Upper lobe of right lung (tissue), 1 donor: ENCODE data around the gene DPM2. TPM values are rescaled to one million over a fixed set of nuclear protein-coding genes. Genes with fewer than 3 reads are reported as not detected.

ENCODE experiments used
- ATAC-seq: fragments of 200-7000 bp; cut with Tn5 transposase; one replicate; pipeline ENCODE4 v1.9.1; 2020; ENCODE audit warnings: mild to moderate bottlenecking, moderate library complexity
- DNase-seq: peaks from one replicate; pipeline ENCODE4 v3.0.0-alpha.2; 2020
- H3K27ac ChIP-seq: fragments of 200-600 bp; one replicate; pipeline ENCODE4 v1.8.0; 2022
- H3K27me3 ChIP-seq: fragments of 200-600 bp; one replicate; pipeline ENCODE4 v1.8.0; 2022; ENCODE audit warnings: mild to moderate bottlenecking
- H3K36me3 ChIP-seq: fragments of 200-600 bp; one replicate; pipeline ENCODE4 v1.8.0; 2022
- H3K4me1 ChIP-seq: fragments of 200-600 bp; one replicate; pipeline ENCODE4 v1.8.0; 2022
- H3K4me3 ChIP-seq: fragments of 200-600 bp; one replicate; pipeline ENCODE4 v1.8.0; 2022; ENCODE audit warnings: mild to moderate bottlenecking
- H3K9me3 ChIP-seq: fragments of 200-600 bp; one replicate; pipeline ENCODE4 v1.8.0; 2022
- CTCF ChIP-seq: fragments of 200-600 bp; IDR thresholded peaks from one replicate; pipeline ENCODE4 v1.8.0; 2022; ENCODE audit warnings: antibody characterized with exemption
- intact Hi-C: fragments of 100-400 bp; cut with DNase I; formaldehyde crosslinking; loops from one replicate; pipeline ENCODE4 v1.11.0; 2022
- total RNA-seq: library from RNA; stranded (reverse); fragmentation: NEBNext Ultra II Directional; extraction: Animal tissue kit (Norgen Biotek cat#: 25700); gene quantifications from one replicate; pipeline ENCODE4 v1.2.1, GENCODE V29; 2021
- donor health status: DM: no; HTN: yes; CAD: no; lungs with severe emphysema.

Gene DPM2
- total RNA-seq, 1 donor from 2014 or later, result 37.1 TPM

- Histone ChIP-seq H3K4me3 (no peak overlapping the region), H3K36me3 (peaks cover 73% of the 10 kb centered on the region), H3K27me3 (no peaks in the 10 kb centered on the region), H3K27ac (no peak overlapping the region), H3K4me1 (peaks cover 19% of the 10 kb centered on the region), H3K9me3 (no peaks in the 10 kb centered on the region)
- TF ChIP-seq CTCF, result no peak
- ATAC-seq, result no peak
- intact Hi-C loops, result no loop called here
- DNase-seq, result no peak
These were observed 44.3 kb downstream of the DPM2 start for GRCh38 chr9:127893392-127893791.

- no peak for ATAC-seq
- intact Hi-C loops, result no loop called here
- H3K27me3 ChIP-seq, result no peaks in the 10 kb centered on the region
- DNase-seq, result no peak
- no peaks in the 10 kb centered on the region for H3K9me3 ChIP-seq
- no peak for TF ChIP-seq CTCF
- peaks cover 79% of the 10 kb centered on the region for H3K36me3 ChIP-seq
- no peak overlapping the region for H3K27ac ChIP-seq
- H3K4me1 ChIP-seq, result peaks cover 18% of the 10 kb centered on the region
- no peak overlapping the region for H3K4me3 ChIP-seq
These were observed 44.8 kb downstream of the DPM2 start for GRCh38 chr9:127892831-127893230.

GRCh38 chr9:127890053-127890452 is 47.6 kb downstream of the DPM2 start:
- H3K27me3 ChIP-seq, result no peaks in the 10 kb centered on the region

GRCh38 chr9:127887792-127888191 is 49.9 kb downstream of the DPM2 start:
- Histone ChIP-seq H3K4me3 (no peak overlapping the region), H3K27ac (no peak overlapping the region), H3K27me3 (no peaks in the 10 kb centered on the region), H3K4me1 (no peaks in the 10 kb centered on the region), H3K9me3 (no peaks in the 10 kb centered on the region), H3K36me3 (peaks cover 78% of the 10 kb centered on the region)
- intact Hi-C loops, result no loop called here
- DNase-seq (no peak), ATAC-seq (no peak)
- TF ChIP-seq CTCF, result no peak

More at GRCh38 chr9:127890053-127890452, 47.6 kb downstream of the DPM2 start:
- DNase-seq (no peak), ATAC-seq (no peak)
- intact Hi-C loops, result no loop called here
- Histone ChIP-seq H3K9me3 (no peaks in the 10 kb centered on the region), H3K4me3 (no peak overlapping the region), H3K27ac (no peak overlapping the region), H3K36me3 (peaks cover 96% of the 10 kb centered on the region), H3K4me1 (no peaks in the 10 kb centered on the region)
- TF ChIP-seq CTCF, result no peak

- no peaks in the 10 kb centered on the region for H3K9me3 ChIP-seq
- DNase-seq, result peak; percentile 59
- no peak overlapping the region for H3K4me3 ChIP-seq
- no peaks in the 10 kb centered on the region for H3K4me1 ChIP-seq
- no peak for ATAC-seq
- H3K27ac ChIP-seq, result no peak overlapping the region
- peaks cover 68% of the 10 kb centered on the region for H3K36me3 ChIP-seq
- intact Hi-C loops, result no loop called here
- no peaks in the 10 kb centered on the region for H3K27me3 ChIP-seq
- TF ChIP-seq CTCF, result no peak
These were observed 51.2 kb downstream of the DPM2 start for GRCh38 chr9:127886401-127886972.
